SU-DHL-6 (cell line): Measurements from ENCODE around the gene SLC25A19.

Experiments used
- H2AFZ ChIP-seq: fragments of 200-600 bp; sonication (generic); 2 replicates; pipeline ENCODE4 v1.6.1; 2014; ENCODE audit warnings: low read depth, mild to moderate bottlenecking, moderate library complexity, mixed read lengths, antibody characterized with exemption, low read length; ENCODE audit not compliant: severe bottlenecking
- H3F3A ChIP-seq: fragments of 200-600 bp; shearing (Covaris generic); 2 replicates; pipeline ENCODE4 v1.6.0; 2016; ENCODE audit warnings: antibody characterized with exemption, mild to moderate bottlenecking; ENCODE audit not compliant: insufficient read depth
- H3K27ac ChIP-seq: fragments of 200-600 bp; sonication (generic); 2 replicates; pipeline ENCODE4 v1.5.1; 2016; ENCODE audit warnings: low read depth, mild to moderate bottlenecking, low read length, moderate library complexity, mixed read lengths
- H3K27me3 ChIP-seq: fragments of 200-600 bp; sonication (generic), shearing (Covaris generic); 2 replicates; pipeline ENCODE4 v1.6.0; 2014; ENCODE audit warnings: mild to moderate bottlenecking, low read length
- H3K36me3 ChIP-seq: fragments of 200-600 bp; sonication (generic); 2 replicates; pipeline ENCODE4 v1.6.1; 2014; ENCODE audit warnings: mild to moderate bottlenecking, low read length, mixed read lengths
- H3K4me2 ChIP-seq: fragments of 300-600, 200-600 bp; shearing (Covaris generic), sonication (generic); 2 replicates; pipeline ENCODE4 v1.6.0; 2014; ENCODE audit warnings: low read length, low read depth, mild to moderate bottlenecking; ENCODE audit not compliant: poor library complexity, severe bottlenecking
- H3K4me3 ChIP-seq: fragments of 200-600 bp; sonication (generic); 2 replicates; pipeline ENCODE4 v1.5.1; 2014; ENCODE audit warnings: antibody characterized with exemption, low read length, mild to moderate bottlenecking, mixed read lengths; ENCODE audit not compliant: insufficient read depth, poor library complexity, severe bottlenecking
- H3K79me2 ChIP-seq: fragments of 200-600 bp; sonication (generic); 2 replicates; pipeline ENCODE4 v1.6.1; 2014; ENCODE audit warnings: mild to moderate bottlenecking, low read length, moderate library complexity; ENCODE audit not compliant: insufficient read depth
- H3K9ac ChIP-seq: fragments of 200-600 bp; sonication (generic); 2 replicates; pipeline ENCODE4 v1.7.0; 2014; ENCODE audit warnings: mild to moderate bottlenecking, low read length
- H3K9me2 ChIP-seq: fragments of 200-600 bp; sonication (generic); replicated peaks from 2 replicates; pipeline ENCODE4 v1.6.1; 2014; ENCODE audit warnings: low read length; ENCODE audit not compliant: insufficient read depth
- H3K9me3 ChIP-seq: fragments of 200-600 bp; sonication (generic); 2 replicates; pipeline ENCODE4 v1.6.1; 2014; ENCODE audit warnings: low read length, mixed read lengths; ENCODE audit not compliant: insufficient read depth
- H4K20me1 ChIP-seq: fragments of 200-600 bp; sonication (generic); 2 replicates; pipeline ENCODE4 v1.6.1; 2014; ENCODE audit warnings: low read depth, mild to moderate bottlenecking, antibody characterized with exemption, low read length, moderate library complexity, mixed read lengths
- CTCF ChIP-seq: fragments of 200-600 bp; sonication (generic); IDR thresholded peaks from one replicate; pipeline ENCODE4 v1.5.1; 2017; ENCODE audit warnings: antibody characterized with exemption, mild to moderate bottlenecking, low read length, moderate library complexity; ENCODE audit not compliant: insufficient read depth, poor library complexity, severe bottlenecking
- EZH2phosphoT487 ChIP-seq: fragments of 200-600 bp; sonication (generic), shearing (Covaris generic); conservative IDR thresholded peaks from 2 replicates; pipeline ENCODE4 v1.6.1; 2018; ENCODE audit warnings: mild to moderate bottlenecking, antibody characterized with exemption, low read length, moderate library complexity, mixed read lengths

SLC25A19 gene

GRCh38 chr17:75239214-75239613 is 50.0 kb downstream of the SLC25A19 start:
- Histone ChIP-seq H3F3A (peaks cover 6% of the 10 kb centered on the region; the same call in 1 of the 2 replicates), H4K20me1 (no peaks in the 10 kb centered on the region), H2AFZ (no peak overlapping the region), H3K27ac (no peak overlapping the region), H3K9me2 (no peaks in the 10 kb centered on the region), H3K4me3 (no peak overlapping the region), H3K9me3 (no peaks in the 10 kb centered on the region), H3K27me3 (no peaks in the 10 kb centered on the region), H3K36me3 (peaks cover 4% of the 10 kb centered on the region; the same call in 1 of the 2 replicates), H3K4me2 (no peak overlapping the region), H3K79me2 (no peaks in the 10 kb centered on the region), H3K9ac (no peak overlapping the region)
- TF ChIP-seq CTCF (no peak), EZH2phosphoT487 (no peak)

- no peaks in the 10 kb centered on the region for H4K20me1 ChIP-seq
- H3K36me3 ChIP-seq: peaks cover 4% of the 10 kb centered on the region; the same call in 1 of the 2 replicates
- no peak overlapping the region for H3K4me3 ChIP-seq
- no peaks in the 10 kb centered on the region for H3K9me2 ChIP-seq
- no peak overlapping the region for H2AFZ ChIP-seq
- no peak for TF ChIP-seq EZH2phosphoT487
- peak; percentile 89 for TF ChIP-seq CTCF
- no peak overlapping the region for H3K9ac ChIP-seq
- no peaks in the 10 kb centered on the region for H3K9me3 ChIP-seq
- no peak overlapping the region for H3K27ac ChIP-seq
- H3F3A ChIP-seq: peaks cover 6% of the 10 kb centered on the region; the same call in 1 of the 2 replicates
- no peaks in the 10 kb centered on the region for H3K27me3 ChIP-seq
- H3K4me2 ChIP-seq: no peak overlapping the region
- H3K79me2 ChIP-seq: no peaks in the 10 kb centered on the region
These were observed 50.5 kb downstream of the SLC25A19 start for GRCh38 chr17:75238684-75239191.

GRCh38 chr17:75238020-75238580 is 51.1 kb downstream of the SLC25A19 start:
- Histone ChIP-seq H3K27ac (no peak overlapping the region), H3K9me3 (no peaks in the 10 kb centered on the region), H3K79me2 (no peaks in the 10 kb centered on the region), H3K4me3 (no peak overlapping the region), H2AFZ (no peak overlapping the region), H3K9ac (no peak overlapping the region), H3K4me2 (no peak overlapping the region), H3K36me3 (peaks cover 4% of the 10 kb centered on the region; the same call in 1 of the 2 replicates), H3K27me3 (no peaks in the 10 kb centered on the region), H3F3A (peaks cover 6% of the 10 kb centered on the region; the same call in 1 of the 2 replicates), H4K20me1 (no peaks in the 10 kb centered on the region), H3K9me2 (no peaks in the 10 kb centered on the region)
- TF ChIP-seq CTCF (no peak), EZH2phosphoT487 (no peak)
